CD4-positive, alpha-beta T cell (primary cell): ENCODE results near the gene DOHH. TPM values are rescaled to one million over a fixed set of nuclear protein-coding genes. Genes with fewer than 3 reads are reported as not detected.

Experiments used
- ATAC-seq: fragments of 200-7000 bp; cut with Tn5 transposase; one replicate; pipeline ENCODE4 v1.10.0; 2022; ENCODE audit warnings: mild to moderate bottlenecking; ENCODE audit not compliant: poor library complexity
- CTCF ChIA-PET: fragments of 350-600 bp; sonication (Branson Sonifier 250); formaldehyde crosslinking; loops from one replicate; lab custom pipeline; 2021; ENCODE audit warnings: antibody characterized with exemption, inconsistent platforms; lab: Charles Lee
- POLR2A ChIA-PET: fragments of 350-600 bp; sonication (Branson Sonifier 250); formaldehyde crosslinking; loops from one replicate; lab custom pipeline; 2021; ENCODE audit warnings: antibody characterized with exemption, inconsistent platforms; lab: Charles Lee
- DNase-seq, 14 experiments: peaks; one replicate each; pipeline ENCODE4 v3.0.0-alpha.2; 2013 to 2020; ENCODE audit warnings: mixed read lengths in 2 of 14
- H3K27ac ChIP-seq, 2 donors: one replicate each; pipeline versions ENCODE4 v1.5.1 to v1.7.0; 2013; ENCODE audit warnings: low read length in 2 of 2, low read depth in 1 of 2, mild to moderate bottlenecking in 1 of 2
- H3K27me3 ChIP-seq, 2 experiments: 1 replicate in 1 of 2; 2 replicates in 1 of 2; pipeline versions ENCODE4 v1.6.1 to v1.7.0; 2013; ENCODE audit warnings: low read length in 2 of 2, control low read depth in 1 of 2, mild to moderate bottlenecking in 1 of 2, moderate library complexity in 1 of 2; ENCODE audit not compliant: insufficient read depth in 2 of 2, control insufficient read depth in 1 of 2
- H3K36me3 ChIP-seq: one replicate; pipeline ENCODE4 v1.6.1; 2013; ENCODE audit warnings: low read length, control low read depth; ENCODE audit not compliant: insufficient read depth
- H3K4me1 ChIP-seq: one replicate; pipeline ENCODE4 v1.6.1; 2013; ENCODE audit warnings: low read length, control low read depth; ENCODE audit not compliant: insufficient read depth
- H3K4me3 ChIP-seq: one replicate; pipeline ENCODE4 v1.5.1; 2013; ENCODE audit warnings: mild to moderate bottlenecking, low read length, moderate library complexity
- H3K9me3 ChIP-seq, 2 experiments: 1 replicate in 1 of 2; 2 replicates in 1 of 2; pipeline versions ENCODE4 v1.6.1 to v1.7.0; 2013; ENCODE audit warnings: low read length in 2 of 2, mild to moderate bottlenecking in 2 of 2, control low read depth in 1 of 2, moderate library complexity in 1 of 2; ENCODE audit not compliant: control insufficient read depth in 1 of 2, insufficient read depth in 1 of 2
- H3K27ac Mint-ChIP-seq: one replicate; pipeline ENCODE4 v1.8.0; 2020; ENCODE audit warnings: mixed read lengths
- H3K27me3 Mint-ChIP-seq: one replicate; pipeline ENCODE4 v1.8.0; 2021; ENCODE audit warnings: mixed read lengths
- H3K36me3 Mint-ChIP-seq: one replicate; pipeline ENCODE4 v1.8.0; 2021; ENCODE audit warnings: low read depth, mixed read lengths
- H3K4me1 Mint-ChIP-seq: one replicate; pipeline ENCODE4 v1.8.0; 2021; ENCODE audit warnings: low read depth, mixed read lengths
- H3K4me3 Mint-ChIP-seq: one replicate; pipeline ENCODE4 v1.8.0; 2020; ENCODE audit warnings: mild to moderate bottlenecking, mixed read lengths
- H3K9me3 Mint-ChIP-seq: one replicate; pipeline ENCODE4 v1.8.0; 2020; ENCODE audit warnings: mixed read lengths
- intact Hi-C, 2 experiments: fragments of 100-400 bp; cut with DNase I in 1 of 2; cut with micrococcal nuclease in 1 of 2; formaldehyde crosslinking; loops; one replicate each; pipeline versions ENCODE4 v1.15.1 to v1.9.0; 2023 to 2025; cut with DNase I, micrococcal nuclease
- total RNA-seq, 174 experiments: library from RNA in 2 of 174; stranded (reverse) in 2 of 174; gene quantifications; one replicate each; pipeline ENCODE4 v1.2.3 and lab custom pipeline; 2021 to 2026
- TF ChIP-seq, protein P1 (sequence below): fragments of 200-600 bp; IDR thresholded peaks from one replicate; pipeline ENCODE4 v1.8.0; 2022; ENCODE audit warnings: antibody characterized with exemption, mild to moderate bottlenecking

The DOHH gene
- total RNA-seq, 2 experiments from 2014 or later, result 3.9 to 4.7 TPM

DNA sequence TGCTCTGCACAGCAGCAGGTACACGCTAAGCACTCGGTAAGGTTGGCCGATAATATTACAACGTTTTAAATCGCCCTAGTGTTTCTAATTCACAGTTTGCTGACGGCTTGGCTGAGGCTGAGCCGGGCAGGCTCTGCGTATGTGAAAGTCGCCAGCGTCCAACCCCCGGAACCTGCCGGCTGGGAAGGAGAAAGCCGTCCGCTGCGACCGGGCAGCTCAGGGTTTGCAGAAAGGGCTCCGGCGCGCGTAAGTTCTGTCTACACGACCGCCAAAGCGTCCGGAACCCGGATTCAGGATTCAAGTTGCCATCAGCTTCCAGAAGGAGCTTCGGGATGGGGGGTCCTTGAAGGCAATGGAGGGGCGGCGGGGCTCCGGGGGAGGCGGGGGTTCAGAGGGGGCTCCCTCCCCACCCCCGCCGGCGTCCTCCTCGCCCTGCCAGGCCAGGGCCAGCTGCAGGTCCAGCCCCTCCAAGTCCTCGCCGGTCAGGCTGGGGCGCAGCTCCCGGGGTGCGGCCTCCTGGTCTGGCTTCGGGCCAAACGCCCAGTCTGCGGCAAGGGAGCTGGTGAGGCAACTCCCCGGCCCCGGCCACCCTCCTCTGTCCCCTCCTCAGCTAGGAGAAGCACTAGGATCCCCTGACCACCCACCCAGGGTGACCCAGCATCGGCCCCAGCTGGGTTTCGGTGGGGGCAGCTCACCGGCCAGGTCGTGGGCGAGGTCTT is 17.8 kb downstream of the DOHH start:
- intact Hi-C loops, result no loop called here
- peaks cover 17% of the 10 kb centered on the region for H3K4me1 ChIP-seq
- no peaks in the 10 kb centered on the region for H3K36me3 ChIP-seq
- ChIA-PET POLR2A (no interaction called here), CTCF (no interaction called here)
- no peaks in the 10 kb centered on the region for H3K27me3 ChIP-seq
- no peak for DNase-seq
- no peak overlapping the region for H3K4me3 Mint-ChIP-seq
- peaks cover 17% of the 10 kb centered on the region for H3K4me1 Mint-ChIP-seq
- H3K4me3 ChIP-seq, result no peak overlapping the region
- no peak for ATAC-seq
- peaks cover 4% of the 10 kb centered on the region for H3K27me3 Mint-ChIP-seq
- TF ChIP-seq, protein P1, sequence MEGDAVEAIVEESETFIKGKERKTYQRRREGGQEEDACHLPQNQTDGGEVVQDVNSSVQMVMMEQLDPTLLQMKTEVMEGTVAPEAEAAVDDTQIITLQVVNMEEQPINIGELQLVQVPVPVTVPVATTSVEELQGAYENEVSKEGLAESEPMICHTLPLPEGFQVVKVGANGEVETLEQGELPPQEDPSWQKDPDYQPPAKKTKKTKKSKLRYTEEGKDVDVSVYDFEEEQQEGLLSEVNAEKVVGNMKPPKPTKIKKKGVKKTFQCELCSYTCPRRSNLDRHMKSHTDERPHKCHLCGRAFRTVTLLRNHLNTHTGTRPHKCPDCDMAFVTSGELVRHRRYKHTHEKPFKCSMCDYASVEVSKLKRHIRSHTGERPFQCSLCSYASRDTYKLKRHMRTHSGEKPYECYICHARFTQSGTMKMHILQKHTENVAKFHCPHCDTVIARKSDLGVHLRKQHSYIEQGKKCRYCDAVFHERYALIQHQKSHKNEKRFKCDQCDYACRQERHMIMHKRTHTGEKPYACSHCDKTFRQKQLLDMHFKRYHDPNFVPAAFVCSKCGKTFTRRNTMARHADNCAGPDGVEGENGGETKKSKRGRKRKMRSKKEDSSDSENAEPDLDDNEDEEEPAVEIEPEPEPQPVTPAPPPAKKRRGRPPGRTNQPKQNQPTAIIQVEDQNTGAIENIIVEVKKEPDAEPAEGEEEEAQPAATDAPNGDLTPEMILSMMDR, result no peak
- H3K9me3 ChIP-seq, result no peaks in the 10 kb centered on the region
- H3K9me3 Mint-ChIP-seq, result no peaks in the 10 kb centered on the region
- H3K27ac ChIP-seq, result no peak overlapping the region
- no peak overlapping the region for H3K27ac Mint-ChIP-seq
- no peaks in the 10 kb centered on the region for H3K36me3 Mint-ChIP-seq

DNA sequence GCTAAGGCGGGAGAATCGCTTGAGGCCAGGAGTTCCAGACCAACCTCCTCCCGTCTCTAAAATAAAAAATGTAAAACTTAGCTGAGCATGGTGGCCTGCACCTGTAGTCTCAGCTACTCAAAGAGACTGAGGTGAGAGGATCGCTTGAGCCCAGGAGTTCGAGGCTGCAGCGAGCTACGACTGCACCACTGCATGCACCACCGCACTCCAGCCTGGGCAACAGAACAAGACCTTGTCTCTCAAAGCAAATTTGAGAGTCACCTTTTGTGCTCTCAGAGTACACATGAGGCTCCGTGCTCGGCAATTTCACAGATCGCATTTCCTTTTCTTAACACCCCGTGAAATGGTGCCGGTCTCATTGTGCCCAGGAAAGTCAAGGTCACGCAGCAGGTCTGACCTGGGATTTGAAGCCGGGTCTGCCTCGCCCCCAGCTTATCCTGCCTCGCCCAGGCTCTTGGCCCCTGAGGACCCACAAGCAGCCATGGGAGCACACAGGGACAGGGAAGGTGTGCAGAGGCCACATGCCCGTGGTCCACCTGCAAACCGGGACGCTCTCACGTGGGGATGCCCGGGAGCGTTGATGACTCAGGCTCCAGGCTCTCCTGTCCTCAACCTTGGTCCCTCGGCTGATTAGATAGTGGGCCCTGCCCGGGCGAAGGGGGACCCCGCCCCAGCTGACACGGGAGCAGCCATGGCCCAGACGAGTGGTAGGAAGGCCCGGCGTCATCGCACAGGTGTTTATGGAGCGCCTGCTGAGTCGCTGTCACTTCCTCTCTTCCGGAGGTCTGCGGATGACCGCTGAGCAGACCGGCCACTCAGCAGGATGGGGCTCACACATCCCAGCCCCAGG is 19.0 kb downstream of the DOHH start:
- TF ChIP-seq, protein P1, result no peak
- peaks cover 17% of the 10 kb centered on the region for H3K4me1 ChIP-seq
- no peak overlapping the region for H3K27ac ChIP-seq
- no peaks in the 10 kb centered on the region for H3K27me3 ChIP-seq
- Mint-ChIP-seq H3K36me3 (no peaks in the 10 kb centered on the region), H3K27ac (no peak overlapping the region), H3K27me3 (peaks cover 4% of the 10 kb centered on the region), H3K9me3 (no peaks in the 10 kb centered on the region), H3K4me3 (no peak overlapping the region), H3K4me1 (peaks cover 17% of the 10 kb centered on the region)
- ATAC-seq (no peak), DNase-seq (no peak)
- POLR2A ChIA-PET, result no interaction called here
- intact Hi-C loops, result no loop called here
- H3K4me3 ChIP-seq, result no peak overlapping the region
- H3K36me3 ChIP-seq, result no peaks in the 10 kb centered on the region
- H3K9me3 ChIP-seq, result no peaks in the 10 kb centered on the region
- CTCF ChIA-PET, result no interaction called here

DNA sequence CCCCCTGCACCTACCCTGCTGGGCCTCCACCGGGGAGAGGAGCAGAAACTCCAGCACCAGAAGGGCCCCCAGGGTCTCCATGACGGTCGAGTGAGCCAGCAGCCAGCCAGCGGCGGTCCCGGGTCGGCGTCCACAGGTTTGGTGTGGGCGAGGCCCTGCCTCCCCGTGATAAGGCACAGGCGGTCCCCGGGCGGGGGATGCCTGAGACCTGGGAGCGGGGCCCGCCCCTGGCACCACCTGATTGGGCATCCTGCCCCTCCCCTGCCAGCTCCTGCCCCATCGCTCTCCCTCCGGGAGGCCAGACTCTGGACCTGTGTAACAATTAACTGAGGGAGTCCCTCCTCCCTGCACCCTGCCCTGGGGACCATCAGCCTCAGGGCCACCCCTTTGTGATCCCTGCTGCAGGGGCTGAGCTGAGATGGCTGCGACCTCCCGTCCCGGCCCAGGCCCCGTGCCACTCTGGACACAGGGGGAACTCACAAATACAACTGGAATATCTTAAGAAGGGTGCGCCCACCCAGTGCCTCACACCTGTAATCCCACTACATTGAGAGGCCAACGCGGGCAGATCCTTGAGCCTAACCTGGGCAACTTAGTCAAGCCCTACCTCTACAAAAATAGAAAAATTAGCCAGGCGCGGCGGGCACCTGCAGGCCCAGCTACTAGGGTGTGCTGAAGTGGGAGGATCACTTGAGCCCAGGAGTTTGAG is 19.9 kb downstream of the DOHH start, which contains the start of gene SMIM24:
SMIM24 (minus strand) TSS at position 143 of the 709 bp plus-strand sequence; CDS start at position 81, 62 bp downstream.
- no peak for ATAC-seq
- Histone ChIP-seq H3K36me3 (no peaks in the 10 kb centered on the region), H3K4me3 (no peak within 1 kb of the TSS), H3K27ac (no peak within 1 kb of the TSS), H3K4me1 (peaks cover 17% of the 10 kb centered on the region), H3K27me3 (no peaks in the 10 kb centered on the region), H3K9me3 (no peaks in the 10 kb centered on the region)
- H3K27me3 Mint-ChIP-seq, result peaks cover 4% of the 10 kb centered on the region
- ChIA-PET CTCF (no interaction called here), POLR2A (no interaction called here)
- intact Hi-C loops, result no loop called here
- H3K36me3 Mint-ChIP-seq, result no peaks in the 10 kb centered on the region
- H3K27ac Mint-ChIP-seq, result no peak within 1 kb of the TSS
- no peaks in the 10 kb centered on the region for H3K9me3 Mint-ChIP-seq
- TF ChIP-seq, protein P1, result no peak
- no peak for DNase-seq
- no peak within 1 kb of the TSS for H3K4me3 Mint-ChIP-seq
- peaks cover 17% of the 10 kb centered on the region for H3K4me1 Mint-ChIP-seq
